ENCODE data around the gene SMO.
A peak's percentile ranks its signal among the peaks of the same experiment; 100 is the strongest.
"Not testable (repeated sequence)": the region's sequence is repeated elsewhere in the genome, so short reads cannot be mapped to it uniquely, and the experiment has no call there.

SMO gene

GRCh38 chr7:129240119-129240820 is 51.8 kb downstream of the SMO start:
- peak; percentile 18 for DNase-seq (ENCODE audit: low read depth)

GRCh38 chr7:129244220-129244619 is 55.8 kb downstream of the SMO start:
- DNase-seq (ENCODE audit: low read depth): no peak

- DNase-seq (ENCODE audit: low read depth): no peak
These were observed 57.1 kb downstream of the SMO start for GRCh38 chr7:129245533-129245932.

GRCh38 chr7:129247087-129247486 is 58.7 kb downstream of the SMO start:
- peak; percentile 20 for DNase-seq (ENCODE audit: low read depth)

- DNase-seq (ENCODE audit: low read depth): no peak
These were observed 63.7 kb downstream of the SMO start for GRCh38 chr7:129252128-129252527.

- DNase-seq (ENCODE audit: low read depth): not testable (repeated sequence)
These were observed 64.2 kb downstream of the SMO start for GRCh38 chr7:129252603-129253002.

GRCh38 chr7:129255800-129256199 is 67.4 kb downstream of the SMO start:
- DNase-seq (ENCODE audit: low read depth): no peak

GRCh38 chr7:129256221-129256620 is 67.8 kb downstream of the SMO start:
- no peak for DNase-seq (ENCODE audit: low read depth)

- DNase-seq (ENCODE audit: low read depth): no peak
These were observed 68.7 kb downstream of the SMO start for GRCh38 chr7:129257168-129257567.

GRCh38 chr7:129258649-129259389 is 70.4 kb downstream of the SMO start:
- peak; percentile 15 for DNase-seq (ENCODE audit: low read depth)

GRCh38 chr7:129262324-129262723 is 73.9 kb downstream of the SMO start:
- peak; percentile 21 for DNase-seq (ENCODE audit: low read depth)
